H1 (cell line): ENCODE measurements around the gene HNF1B. TPM values are rescaled to one million over a fixed set of nuclear protein-coding genes. Genes with fewer than 3 reads are reported as not detected.

Experiments used
- CTCF ChIA-PET: fragments of 300-600 bp; sonication (Branson Sonifier 250); formaldehyde crosslinking; loops from one replicate; lab custom pipeline; 2021; ENCODE audit not compliant: partially characterized antibody; lab: Charles Lee
- POLR2A ChIA-PET: fragments of 300-600 bp; sonication (Branson Sonifier 250); formaldehyde crosslinking; loops from one replicate; lab custom pipeline; 2021; ENCODE audit warnings: inconsistent platforms; ENCODE audit not compliant: partially characterized antibody; lab: Charles Lee
- DNase-seq, 2 experiments: peaks; one replicate each; pipeline versions ENCODE4 v3.0.0 to v3.0.0-alpha.2; 2010 to 2022; ENCODE audit warnings: low spot score in 2 of 2, low read depth in 1 of 2, mixed read lengths in 1 of 2
- FAIRE-seq: peaks from 2 replicates; lab custom pipeline; 2011; peaks lifted over from hg19 to GRCh38; lab: Jason Lieb, UNC
- H2AFZ ChIP-seq: 2 replicates; pipeline ENCODE4 v1.8.1; 2012; ENCODE audit warnings: low read length, inconsistent platforms
- H2AK5ac ChIP-seq: 2 replicates; pipeline ENCODE4 v1.6.1; 2013; ENCODE audit warnings: low read depth, low read length
- H2BK120ac ChIP-seq: replicated peaks from 2 replicates; pipeline ENCODE3; 2013; ENCODE audit warnings: low read depth, low read length, inconsistent platforms
- H2BK12ac ChIP-seq: 2 replicates; pipeline ENCODE4 v1.6.1; 2013; ENCODE audit warnings: low read depth, low read length
- H2BK15ac ChIP-seq: 2 replicates; pipeline ENCODE4 v1.6.1; 2013; ENCODE audit warnings: low read length
- H2BK20ac ChIP-seq: 2 replicates; pipeline ENCODE4 v1.6.1; 2013; ENCODE audit warnings: low read length
- H2BK5ac ChIP-seq: 2 replicates; pipeline ENCODE4 v1.6.1; 2013; ENCODE audit warnings: low read depth, low read length
- H3K14ac ChIP-seq: 2 replicates; pipeline ENCODE4 v1.6.1; 2013; ENCODE audit warnings: inconsistent platforms; ENCODE audit not compliant: insufficient read length
- H3K18ac ChIP-seq: 2 replicates; pipeline ENCODE4 v1.6.1; 2013; ENCODE audit warnings: low read length; ENCODE audit errors: extremely low read depth
- H3K23ac ChIP-seq: 2 replicates; pipeline ENCODE4 v1.6.1; 2013; ENCODE audit warnings: inconsistent platforms; ENCODE audit not compliant: insufficient read length
- H3K23me2 ChIP-seq: 2 replicates; pipeline ENCODE4 v1.6.1; 2013; ENCODE audit warnings: low read depth, low read length
- H3K27ac ChIP-seq: 2 replicates; pipeline ENCODE4 v1.6.1; 2011; ENCODE audit warnings: low read depth, low read length, inconsistent platforms
- H3K27me3 ChIP-seq, 4 experiments: replicated peaks in 1 of 4; 1 replicate in 1 of 4; 2 replicates in 3 of 4; pipeline versions ENCODE4 v1.6.1 to v1.8.1; 2011 to 2013; ENCODE audit warnings: low read length in 3 of 4, mild to moderate bottlenecking in 3 of 4, inconsistent platforms in 2 of 4, mixed read lengths in 2 of 4, moderate library complexity in 1 of 4; ENCODE audit not compliant: control insufficient read depth in 3 of 4, insufficient read depth in 3 of 4; ENCODE audit errors: extremely low read depth in 1 of 4
- H3K36me3 ChIP-seq, 4 experiments: 2 replicates each; pipeline versions ENCODE4 v1.6.1 to v1.8.1; 2011 to 2013; ENCODE audit warnings: mild to moderate bottlenecking in 4 of 4, low read length in 3 of 4, moderate library complexity in 2 of 4, control low read depth in 1 of 4, inconsistent platforms in 1 of 4; ENCODE audit not compliant: insufficient read depth in 4 of 4, control insufficient read depth in 2 of 4
- H3K4ac ChIP-seq: replicated peaks from 2 replicates; pipeline ENCODE3; 2013; ENCODE audit warnings: low read length, low read depth, mixed read lengths, inconsistent platforms; ENCODE audit not compliant: insufficient read length
- H3K4me1 ChIP-seq, 4 experiments: replicated peaks in 1 of 4; 1 replicate in 1 of 4; 2 replicates in 3 of 4; pipeline versions ENCODE4 v1.6.1 to v1.8.1; 2011 to 2013; ENCODE audit warnings: low read length in 3 of 4, inconsistent platforms in 2 of 4, mixed read lengths in 1 of 4; ENCODE audit not compliant: insufficient read depth in 4 of 4, control insufficient read depth in 3 of 4
- H3K4me2 ChIP-seq, 2 experiments: 2 replicates each; pipeline versions ENCODE4 v1.6.1 to v1.8.1; 2011 to 2013; ENCODE audit warnings: low read depth in 2 of 2, low read length in 2 of 2, control low read depth in 1 of 2, inconsistent platforms in 1 of 2, mild to moderate bottlenecking in 1 of 2; ENCODE audit not compliant: insufficient read depth in 1 of 2
- H3K4me3 ChIP-seq, 4 experiments: fragments of 200-600, 300-600 bp in 1 of 4; sonication (generic), shearing (Covaris generic), sonication (Bioruptor Twin) in 1 of 4; 2 replicates each; pipeline versions ENCODE4 v1.5.1 to v1.8.1; 2011 to 2016; ENCODE audit warnings: low read length in 4 of 4, low read depth in 3 of 4, control low read depth in 2 of 4, inconsistent platforms in 2 of 4, mild to moderate bottlenecking in 2 of 4, mixed read lengths in 1 of 4, moderate library complexity in 1 of 4; ENCODE audit not compliant: insufficient read depth in 2 of 4; ENCODE audit errors: extremely low read depth in 1 of 4
- H3K56ac ChIP-seq: replicated peaks from 2 replicates; pipeline ENCODE3; 2013; ENCODE audit warnings: low read depth, mild to moderate bottlenecking, mixed read lengths, low read length, inconsistent platforms; ENCODE audit not compliant: insufficient read length
- H3K79me1 ChIP-seq: 2 replicates; pipeline ENCODE4 v1.6.1; 2013; ENCODE audit warnings: low read depth, low read length, control low read depth
- H3K79me2 ChIP-seq, 2 experiments: 2 replicates each; pipeline versions ENCODE4 v1.6.1 to v1.8.1; 2012 to 2013; ENCODE audit warnings: low read length in 2 of 2, mild to moderate bottlenecking in 2 of 2, inconsistent platforms in 1 of 2; ENCODE audit not compliant: insufficient read depth in 2 of 2, control insufficient read depth in 1 of 2
- H3K9ac ChIP-seq, 4 experiments: replicated peaks in 1 of 4; 1 replicate in 1 of 4; 2 replicates in 3 of 4; pipeline versions ENCODE4 v1.6.1 to v1.8.1; 2011 to 2013; ENCODE audit warnings: low read depth in 3 of 4, low read length in 3 of 4, control low read depth in 2 of 4, mild to moderate bottlenecking in 2 of 4, moderate library complexity in 2 of 4, inconsistent platforms in 1 of 4; ENCODE audit errors: extremely low read depth in 1 of 4
- H3K9me3 ChIP-seq, 2 experiments: 2 replicates each; pipeline versions ENCODE4 v1.6.1 to v1.8.1; 2012 to 2013; ENCODE audit warnings: mild to moderate bottlenecking in 2 of 2, moderate library complexity in 2 of 2, control low read depth in 1 of 2, inconsistent platforms in 1 of 2, low read depth in 1 of 2, low read length in 1 of 2, mixed read lengths in 1 of 2; ENCODE audit not compliant: insufficient read depth in 2 of 2
- H4K20me1 ChIP-seq, 2 experiments: replicated peaks in 1 of 2; 2 replicates each; pipeline versions ENCODE3 to v1.8.1; 2011 to 2013; ENCODE audit warnings: inconsistent platforms in 2 of 2, low read length in 2 of 2, mild to moderate bottlenecking in 1 of 2; ENCODE audit not compliant: insufficient read depth in 2 of 2, control insufficient read depth in 1 of 2
- H4K5ac ChIP-seq: 2 replicates; pipeline ENCODE4 v1.6.1; 2013; ENCODE audit warnings: low read length, low read depth, mixed read lengths, inconsistent platforms; ENCODE audit not compliant: insufficient read length
- H4K8ac ChIP-seq: 2 replicates; pipeline ENCODE4 v1.8.0; 2013; ENCODE audit warnings: mild to moderate bottlenecking, moderate library complexity, low read length, inconsistent platforms; ENCODE audit not compliant: insufficient read depth; ENCODE audit errors: extremely low read depth
- H4K91ac ChIP-seq: replicated peaks from 2 replicates; pipeline ENCODE3; 2013; ENCODE audit warnings: low read length, mixed read lengths, inconsistent platforms; ENCODE audit not compliant: insufficient read length
- POLR2A ChIP-seq, 2 experiments: IDR thresholded peaks; 1 replicate in 1 of 2; 2 replicates in 1 of 2; pipeline ENCODE4 v1.6.1; 2011; ENCODE audit warnings: low read depth in 2 of 2, low read length in 2 of 2, mild to moderate bottlenecking in 2 of 2; ENCODE audit errors: control extremely low read depth in 1 of 2
- RNF2 ChIP-seq: fragments of 200-900, 300-1000 bp; sonication (generic); IDR thresholded peaks from 2 replicates; pipeline ENCODE4 v1.7.1; 2016; ENCODE audit warnings: borderline replicate concordance, low read depth, mild to moderate bottlenecking, antibody characterized with exemption, low read length; ENCODE audit not compliant: poor library complexity, severe bottlenecking; ENCODE audit errors: missing control alignments
- WGBS, 2 experiments: shearing (Covaris generic) in 1 of 2; methylation state at CpG; one replicate each; pipeline versions ENCODE4 v1.1.6 to v1.1.7; 2013 to 2015; ENCODE audit warnings: low lambda C conversion rate in 2 of 2, mixed read lengths in 2 of 2, inconsistent platforms in 1 of 2, low coverage in 1 of 2, missing lambda C conversion rate in 1 of 2; ENCODE audit not compliant: insufficient replicate concordance in 2 of 2, insufficient coverage in 1 of 2, insufficient read length in 1 of 2; ENCODE audit errors: extremely low coverage in 1 of 2, missing lambda C conversion rate in 1 of 2; 5-methylcytosine and 5-hydroxymethylcytosine counted together
- polyA plus RNA-seq, 7 experiments: library from polyadenylated mRNA; depleted of rRNA in 3 of 7; stranded (reverse) in 5 of 7; unstranded in 2 of 7; fragments of >200 nt in 5 of 7; fragments of 200-250 nt in 2 of 7; gene quantifications; 1 replicate in 5 of 7; 2 replicates in 1 of 7; 4 replicates in 1 of 7; pipeline versions ENCODE4 v1.2.1 to v1.2.3, GENCODE V29; 2011 to 2013; ENCODE audit warnings: missing spikeins in 2 of 7, mixed read lengths in 2 of 7
- total RNA-seq: library from RNA; stranded (reverse); fragmentation: NEBNext Ultra II Directional; extraction: Animal tissue kit (Norgen Biotek cat#: 25700); gene quantifications from 2 replicates; pipeline ENCODE4 v1.2.1, GENCODE V29; 2021

HNF1B gene
- total and polyA plus RNA-seq, 2 of the 8 experiments (the other 6 are each of a cell fraction or from before 2014, with no cell fraction given), result 0.13 to 0.30 TPM

- H2BK12ac ChIP-seq, result no peak overlapping the region
- peaks cover 0 to 6% (median 4%) of the 10 kb centered on the region in 4 experiments; a peak in 3 of 7 replicates for H3K4me1 ChIP-seq
- CTCF ChIA-PET, result interaction anchor here (0.8 to 1.7 kb wide), 4 partner anchors 9 to 108 kb away, joined by 3 to 6 read pairs (median 3); no protein-coding TSS in a partner anchor
- no peak overlapping the region for H4K91ac ChIP-seq
- 40% methylated on average over 4 of the region's 4 CpGs; no CpG with 5 or more reads in 1 of the 2 experiments for WGBS, 2 experiments
- no peak overlapping the region for H3K4me3 ChIP-seq
- H3K18ac ChIP-seq, result no peak overlapping the region
- H2BK20ac ChIP-seq, result no peak overlapping the region
- H4K20me1 ChIP-seq, result no peaks in the 10 kb centered on the region
- no peak overlapping the region for H3K9ac ChIP-seq
- no peaks in the 10 kb centered on the region for H3K79me1 ChIP-seq
- H4K8ac ChIP-seq, result no peak overlapping the region
- no peak for FAIRE-seq
- H3K23me2 ChIP-seq, result no peaks in the 10 kb centered on the region
- no peak overlapping the region for H3K14ac ChIP-seq
- H3K79me2 ChIP-seq, result no peaks in the 10 kb centered on the region
- no peak overlapping the region for H3K27ac ChIP-seq
- no peaks in the 10 kb centered on the region for H3K27me3 ChIP-seq
- H3K4ac ChIP-seq, result no peak overlapping the region
- no peak overlapping the region for H2AK5ac ChIP-seq
- no peaks in the 10 kb centered on the region for H3K9me3 ChIP-seq
- H3K56ac ChIP-seq, result no peak overlapping the region
- no peak overlapping the region for H2AFZ ChIP-seq
- no peak overlapping the region; a peak in 1 of 4 replicates for H3K4me2 ChIP-seq
- no peak overlapping the region for H2BK15ac ChIP-seq
- H2BK5ac ChIP-seq, result no peak overlapping the region
- no peak for DNase-seq
- no peak overlapping the region for H4K5ac ChIP-seq
- no peaks in the 10 kb centered on the region for H3K36me3 ChIP-seq
- POLR2A ChIA-PET, result interaction anchor here (1.0 kb wide), 1 partner anchor 78 kb away, joined by 3 read pairs; no protein-coding TSS in a partner anchor
- no peak overlapping the region for H2BK120ac ChIP-seq
- no peak overlapping the region for H3K23ac ChIP-seq
- TF ChIP-seq POLR2A (IDR thresholded peaks at IDR 0.05; ENCODE audit: control extremely low read depth in 1 of 2, low read depth in 2 of 2, low read length in 2 of 2), result no peak
- TF ChIP-seq RNF2, result no peak
These were observed 82.5 kb downstream of the HNF1B start for GRCh38 chr17:37662353-37662752.
